ENCODE data around the gene KCNC2. TPM values are rescaled to one million over a fixed set of nuclear protein-coding genes. Genes with fewer than 3 reads are reported as not detected.

KCNC2 gene
- polyA plus RNA-seq, 4 donors, result 0.12 TPM; not detected in 2

DNA sequence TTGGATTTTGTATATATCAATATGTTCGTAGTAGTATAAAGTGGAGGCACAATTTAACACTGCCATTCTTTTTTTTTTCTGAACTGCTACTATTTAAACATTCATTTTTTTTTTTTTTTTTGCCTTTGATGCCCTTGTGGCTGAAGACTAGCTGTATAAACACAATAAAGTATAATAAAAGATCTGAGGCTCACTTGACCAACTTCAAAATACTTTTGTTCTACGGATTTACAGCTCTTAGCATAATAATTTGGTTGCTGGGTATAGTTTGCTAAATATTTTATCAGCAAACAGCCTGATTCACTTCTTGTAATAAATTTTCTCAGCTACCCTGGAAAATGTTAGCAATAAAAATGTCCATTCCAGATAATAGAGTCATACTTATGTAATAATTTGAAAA lies 128.3 kb downstream of the KCNC2 start:
- 10 to 39% (median 30%) methylated on average over 2 of the region's 2 CpGs for WGBS, 3 donors
- no peaks in the 10 kb centered on the region for H3K9me3 ChIP-seq (ENCODE audit: control insufficient read depth in 2 of 2, insufficient read depth in 1 of 2, low read depth in 1 of 2, low read length in 1 of 2)
- H3K27ac ChIP-seq (ENCODE audit: low read depth in 1 of 3, low read length in 2 of 3), result no peak overlapping the region
- no peaks in the 10 kb centered on the region for H3K4me1 ChIP-seq (ENCODE audit: control insufficient read depth in 3 of 3, insufficient read depth in 2 of 3, low read depth in 1 of 3, low read length in 2 of 3)
- DNase-seq, result no peak
- H3K27me3 ChIP-seq (ENCODE audit: control insufficient read depth in 3 of 3, insufficient read depth in 3 of 3, low read length in 3 of 3), result no peaks in the 10 kb centered on the region
- H3K36me3 ChIP-seq (ENCODE audit: control insufficient read depth in 3 of 3, insufficient read depth in 2 of 3, low read depth in 1 of 3, low read length in 3 of 3), result no peaks in the 10 kb centered on the region
- H3K4me3 ChIP-seq (ENCODE audit: low read depth in 1 of 3, low read length in 3 of 3), result no peak overlapping the region
- FAIRE-seq, result no peak

DNA sequence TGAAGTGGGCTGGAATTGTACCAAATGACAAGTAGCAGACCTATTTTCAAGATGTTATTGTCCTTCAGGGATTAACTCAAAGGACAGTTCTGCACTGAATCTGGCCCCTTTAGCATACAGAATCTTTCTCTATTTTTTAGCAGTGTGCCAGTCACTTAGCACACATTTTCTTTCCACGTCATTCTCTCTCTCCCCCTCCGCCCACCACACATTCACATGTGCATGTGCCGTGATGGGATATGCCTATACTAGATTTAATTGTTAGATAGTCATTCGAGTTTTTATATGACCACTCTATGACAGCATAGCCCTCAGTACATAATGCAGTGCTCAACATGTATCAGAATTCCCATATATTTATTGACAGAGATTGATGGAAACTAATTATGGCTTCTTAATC lies 129.1 kb downstream of the KCNC2 start:
- Histone ChIP-seq H3K27ac (ENCODE audit: low read depth in 1 of 3, low read length in 2 of 3) (no peak overlapping the region), H3K4me3 (ENCODE audit: low read depth in 1 of 3, low read length in 3 of 3) (no peak overlapping the region), H3K36me3 (ENCODE audit: control insufficient read depth in 3 of 3, insufficient read depth in 2 of 3, low read depth in 1 of 3, low read length in 3 of 3) (no peaks in the 10 kb centered on the region), H3K9me3 (ENCODE audit: control insufficient read depth in 2 of 2, insufficient read depth in 1 of 2, low read depth in 1 of 2, low read length in 1 of 2) (no peaks in the 10 kb centered on the region), H3K4me1 (ENCODE audit: control insufficient read depth in 3 of 3, insufficient read depth in 2 of 3, low read depth in 1 of 3, low read length in 2 of 3) (no peaks in the 10 kb centered on the region), H3K27me3 (ENCODE audit: control insufficient read depth in 3 of 3, insufficient read depth in 3 of 3, low read length in 3 of 3) (no peaks in the 10 kb centered on the region)
- DNase-seq (no peak), FAIRE-seq (no peak)
- WGBS, 3 donors, result 68 to 82% (median 70%) methylated on average over 4 of the region's 4 CpGs

DNA sequence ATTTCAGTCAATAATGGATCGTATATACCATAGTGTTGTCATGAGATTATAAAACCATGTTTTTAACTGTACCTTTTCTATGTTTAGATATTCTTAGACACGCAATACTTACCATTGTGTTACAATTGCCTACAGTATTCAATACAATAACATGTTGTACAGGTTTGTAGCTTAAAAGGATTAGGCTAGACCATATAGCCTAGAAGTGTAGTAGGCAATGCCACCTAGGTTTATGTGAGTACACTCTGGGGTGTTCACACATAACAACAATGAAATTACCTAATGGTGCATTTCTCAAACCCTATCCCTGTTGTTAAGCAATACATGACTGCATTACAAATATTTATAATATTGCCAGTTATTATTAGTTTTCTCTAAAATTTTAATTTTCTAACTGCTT lies 144.2 kb downstream of the KCNC2 start:
- Histone ChIP-seq H3K27me3 (ENCODE audit: control insufficient read depth in 3 of 3, insufficient read depth in 3 of 3, low read length in 3 of 3) (no peaks in the 10 kb centered on the region), H3K36me3 (ENCODE audit: control insufficient read depth in 3 of 3, insufficient read depth in 2 of 3, low read depth in 1 of 3, low read length in 3 of 3) (no peaks in the 10 kb centered on the region), H3K4me3 (ENCODE audit: low read depth in 1 of 3, low read length in 3 of 3) (no peak overlapping the region), H3K27ac (ENCODE audit: low read depth in 1 of 3, low read length in 2 of 3) (no peak overlapping the region), H3K4me1 (ENCODE audit: control insufficient read depth in 3 of 3, insufficient read depth in 2 of 3, low read depth in 1 of 3, low read length in 2 of 3) (no peaks in the 10 kb centered on the region), H3K9me3 (ENCODE audit: control insufficient read depth in 2 of 2, insufficient read depth in 1 of 2, low read depth in 1 of 2, low read length in 1 of 2) (no peaks in the 10 kb centered on the region)
- DNase-seq (no peak), FAIRE-seq (no peak)
- WGBS, 3 donors, result 73 to 87% (median 80%) methylated on average over 2 of the region's 2 CpGs

DNA sequence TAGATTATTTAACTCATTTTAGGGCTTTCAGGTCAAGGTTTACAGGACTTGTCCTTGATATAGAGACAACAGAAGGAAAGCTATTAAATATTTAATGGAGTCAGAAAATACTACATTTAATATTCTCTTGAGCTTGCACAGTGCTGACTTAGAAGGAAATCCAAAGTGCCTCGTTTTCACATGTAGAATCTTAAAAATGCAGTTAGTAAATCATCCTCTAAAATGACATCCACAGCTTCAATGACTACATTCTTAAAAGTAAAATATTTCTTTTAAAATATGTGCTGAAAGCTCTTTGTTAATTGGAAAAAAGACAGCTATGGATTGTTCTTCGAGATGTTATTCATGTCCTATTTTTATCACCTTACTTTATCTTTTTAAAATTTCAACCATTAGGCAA lies 146.9 kb downstream of the KCNC2 start:
- Histone ChIP-seq H3K4me1 (ENCODE audit: control insufficient read depth in 3 of 3, insufficient read depth in 2 of 3, low read depth in 1 of 3, low read length in 2 of 3) (no peaks in the 10 kb centered on the region), H3K4me3 (ENCODE audit: low read depth in 1 of 3, low read length in 3 of 3) (no peak overlapping the region), H3K27me3 (ENCODE audit: control insufficient read depth in 3 of 3, insufficient read depth in 3 of 3, low read length in 3 of 3) (no peaks in the 10 kb centered on the region), H3K27ac (ENCODE audit: low read depth in 1 of 3, low read length in 2 of 3) (no peak overlapping the region), H3K9me3 (ENCODE audit: control insufficient read depth in 2 of 2, insufficient read depth in 1 of 2, low read depth in 1 of 2, low read length in 1 of 2) (no peaks in the 10 kb centered on the region), H3K36me3 (ENCODE audit: control insufficient read depth in 3 of 3, insufficient read depth in 2 of 3, low read depth in 1 of 3, low read length in 3 of 3) (no peaks in the 10 kb centered on the region)
- 53 to 59% (median 57%) methylated on average over 2 of the region's 2 CpGs for WGBS, 3 donors
- FAIRE-seq (no peak), DNase-seq (no peak)

DNA sequence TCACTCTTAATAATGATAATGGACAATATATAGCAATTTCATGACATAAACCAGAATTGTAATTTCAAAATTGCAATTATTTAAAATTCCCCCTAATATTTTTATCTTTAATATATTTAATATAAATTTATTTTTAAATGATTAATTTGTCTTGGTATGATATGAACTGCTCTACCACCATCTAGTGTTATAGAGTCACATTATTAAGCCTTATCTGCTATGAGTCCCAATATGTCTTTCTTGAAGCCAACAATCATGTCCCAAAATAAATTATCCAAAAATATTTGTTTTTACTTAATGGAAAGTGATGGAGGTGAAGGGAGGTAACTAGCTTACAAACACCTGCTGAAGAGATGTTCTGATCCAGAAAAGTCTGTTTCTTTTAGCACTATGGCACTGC lies 151.4 kb downstream of the KCNC2 start:
- DNase-seq (no peak), FAIRE-seq (no peak)
- Histone ChIP-seq H3K27ac (ENCODE audit: low read depth in 1 of 3, low read length in 2 of 3) (no peak overlapping the region), H3K4me3 (ENCODE audit: low read depth in 1 of 3, low read length in 3 of 3) (no peak overlapping the region), H3K27me3 (ENCODE audit: control insufficient read depth in 3 of 3, insufficient read depth in 3 of 3, low read length in 3 of 3) (no peaks in the 10 kb centered on the region), H3K36me3 (ENCODE audit: control insufficient read depth in 3 of 3, insufficient read depth in 2 of 3, low read depth in 1 of 3, low read length in 3 of 3) (no peaks in the 10 kb centered on the region), H3K9me3 (ENCODE audit: control insufficient read depth in 2 of 2, insufficient read depth in 1 of 2, low read depth in 1 of 2, low read length in 1 of 2) (no peaks in the 10 kb centered on the region), H3K4me1 (ENCODE audit: control insufficient read depth in 3 of 3, insufficient read depth in 2 of 3, low read depth in 1 of 3, low read length in 2 of 3) (no peaks in the 10 kb centered on the region)

DNA sequence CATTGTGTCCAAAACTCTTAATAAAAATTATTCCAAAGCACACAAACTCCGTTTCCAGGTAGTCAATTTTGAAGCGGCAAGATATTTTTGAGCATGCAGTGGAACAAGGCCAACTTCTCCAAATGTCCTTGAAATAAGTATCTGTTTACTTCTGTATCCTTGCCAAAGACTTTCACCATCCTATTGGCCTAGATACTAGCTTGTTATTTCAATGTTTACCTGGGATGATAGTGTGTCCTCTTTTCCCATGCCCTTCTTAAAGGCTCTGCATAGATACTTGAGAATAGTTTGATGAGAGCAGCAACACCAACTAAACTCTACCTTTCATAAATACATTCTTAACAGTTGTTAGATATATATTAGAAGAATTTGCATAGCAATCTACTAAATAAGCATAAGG lies 160.9 kb downstream of the KCNC2 start:
- H3K9me3 ChIP-seq (ENCODE audit: control insufficient read depth in 2 of 2, insufficient read depth in 1 of 2, low read depth in 1 of 2, low read length in 1 of 2), result no peaks in the 10 kb centered on the region
- WGBS, 3 donors, result 82 to 90% (median 83%) methylated on average over 2 of the region's 2 CpGs
- DNase-seq (no peak), FAIRE-seq (no peak)
- H3K4me1 ChIP-seq (ENCODE audit: control insufficient read depth in 3 of 3, insufficient read depth in 2 of 3, low read depth in 1 of 3, low read length in 2 of 3), result no peaks in the 10 kb centered on the region
- H3K4me3 ChIP-seq (ENCODE audit: low read depth in 1 of 3, low read length in 3 of 3), result no peak overlapping the region
- no peaks in the 10 kb centered on the region for H3K36me3 ChIP-seq (ENCODE audit: control insufficient read depth in 3 of 3, insufficient read depth in 2 of 3, low read depth in 1 of 3, low read length in 3 of 3)
- H3K27me3 ChIP-seq (ENCODE audit: control insufficient read depth in 3 of 3, insufficient read depth in 3 of 3, low read length in 3 of 3), result no peaks in the 10 kb centered on the region
- H3K27ac ChIP-seq (ENCODE audit: low read depth in 1 of 3, low read length in 2 of 3), result no peak overlapping the region

DNA sequence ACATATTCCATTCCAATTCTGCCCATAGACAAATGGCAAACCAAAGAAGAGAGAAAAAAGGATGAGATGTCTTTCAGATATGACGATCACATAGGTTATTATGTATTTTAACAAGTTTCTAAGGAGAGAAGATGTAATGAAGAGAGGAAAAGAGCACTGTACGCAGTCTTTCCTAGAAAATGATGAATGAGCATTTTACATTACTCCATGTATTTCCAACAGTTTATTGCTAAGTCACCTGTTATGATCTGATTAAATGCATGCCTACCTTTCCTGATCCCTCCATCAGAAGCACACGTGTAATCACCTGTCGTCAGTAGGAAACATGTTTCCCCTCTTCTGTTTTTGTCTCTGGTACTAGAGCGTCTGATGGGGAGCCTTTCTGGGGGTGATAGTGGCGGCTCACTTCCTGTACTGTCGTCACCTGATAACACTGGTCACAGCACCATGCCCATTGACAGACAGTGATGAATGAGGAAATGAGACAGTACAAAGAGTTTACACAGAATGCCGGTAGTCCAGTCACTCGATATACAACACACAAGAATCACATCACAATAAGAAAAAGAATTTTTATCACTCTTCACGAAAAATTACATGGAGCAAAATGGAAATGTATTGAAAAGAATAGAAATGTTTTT lies 161.6 kb downstream of the KCNC2 start:
- H3K4me3 ChIP-seq (ENCODE audit: low read depth in 1 of 3, low read length in 3 of 3), result no peak overlapping the region
- H3K9me3 ChIP-seq (ENCODE audit: control insufficient read depth in 2 of 2, insufficient read depth in 1 of 2, low read depth in 1 of 2, low read length in 1 of 2), result no peaks in the 10 kb centered on the region
- H3K36me3 ChIP-seq (ENCODE audit: control insufficient read depth in 3 of 3, insufficient read depth in 2 of 3, low read depth in 1 of 3, low read length in 3 of 3), result no peaks in the 10 kb centered on the region
- H3K27me3 ChIP-seq (ENCODE audit: control insufficient read depth in 3 of 3, insufficient read depth in 3 of 3, low read length in 3 of 3), result no peaks in the 10 kb centered on the region
- H3K27ac ChIP-seq (ENCODE audit: low read depth in 1 of 3, low read length in 2 of 3), result no peak overlapping the region
- FAIRE-seq, result no peak
- 72 to 85% (median 72%) methylated on average over 10 of the region's 10 CpGs for WGBS, 3 donors
- no peaks in the 10 kb centered on the region for H3K4me1 ChIP-seq (ENCODE audit: control insufficient read depth in 3 of 3, insufficient read depth in 2 of 3, low read depth in 1 of 3, low read length in 2 of 3)
- DNase-seq, result no peak

DNA sequence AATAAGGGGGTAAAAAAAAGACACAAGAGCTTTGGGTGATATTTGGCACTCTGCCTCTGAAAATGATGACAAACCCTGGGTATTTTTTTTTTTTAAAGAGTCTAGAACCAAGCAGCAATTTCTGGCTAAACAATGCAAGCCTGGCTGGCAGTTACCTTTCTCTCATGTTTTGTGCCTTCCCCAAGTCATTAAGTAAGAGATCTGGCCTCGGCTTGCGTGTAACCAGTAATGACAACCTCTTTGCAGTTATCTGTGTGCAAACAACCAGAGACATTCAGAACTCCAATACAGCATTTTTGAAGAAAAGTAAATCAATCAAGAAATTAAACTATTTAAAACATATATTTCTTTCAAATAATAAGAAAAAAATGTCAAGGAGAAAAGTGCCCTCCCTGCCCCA lies 167.5 kb downstream of the KCNC2 start:
- DNase-seq (no peak), FAIRE-seq (no peak)

DNA sequence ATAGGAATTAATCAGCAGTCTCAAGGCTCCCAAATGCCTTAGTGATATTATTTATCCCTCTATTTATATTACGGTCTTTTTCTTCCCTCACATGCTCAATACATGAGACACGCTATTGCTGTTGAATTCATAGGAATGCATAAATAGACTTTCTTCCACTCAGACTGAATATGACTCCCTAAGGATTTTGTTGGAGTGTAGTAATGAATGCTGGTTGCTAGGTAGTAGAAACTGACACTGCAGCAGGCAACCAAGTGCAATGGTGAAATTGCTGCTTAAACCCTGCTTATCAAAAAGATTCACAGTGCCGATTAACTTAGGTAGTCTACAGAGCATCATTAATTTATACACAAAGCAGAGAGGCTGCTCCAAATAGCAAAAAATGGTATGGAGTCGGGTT lies 168.2 kb downstream of the KCNC2 start:
- Histone ChIP-seq H3K4me3 (ENCODE audit: low read depth in 1 of 3, low read length in 3 of 3) (no peak overlapping the region), H3K9me3 (ENCODE audit: control insufficient read depth in 2 of 2, insufficient read depth in 1 of 2, low read depth in 1 of 2, low read length in 1 of 2) (no peaks in the 10 kb centered on the region), H3K27me3 (ENCODE audit: control insufficient read depth in 3 of 3, insufficient read depth in 3 of 3, low read length in 3 of 3) (no peaks in the 10 kb centered on the region), H3K4me1 (ENCODE audit: control insufficient read depth in 3 of 3, insufficient read depth in 2 of 3, low read depth in 1 of 3, low read length in 2 of 3) (no peaks in the 10 kb centered on the region), H3K36me3 (ENCODE audit: control insufficient read depth in 3 of 3, insufficient read depth in 2 of 3, low read depth in 1 of 3, low read length in 3 of 3) (no peaks in the 10 kb centered on the region), H3K27ac (ENCODE audit: low read depth in 1 of 3, low read length in 2 of 3) (no peak overlapping the region)
- FAIRE-seq (no peak), DNase-seq (no peak)
- WGBS, 3 donors, result 57 to 67% (median 67%) methylated on average over 4 of the region's 4 CpGs

More for the DNA sequence above, 167.5 kb downstream of the KCNC2 start:
- 73 to 78% (median 73%) methylated on average over 2 of the region's 2 CpGs for WGBS, 3 donors
- H3K27me3 ChIP-seq (ENCODE audit: control insufficient read depth in 3 of 3, insufficient read depth in 3 of 3, low read length in 3 of 3), result no peaks in the 10 kb centered on the region
- no peaks in the 10 kb centered on the region for H3K4me1 ChIP-seq (ENCODE audit: control insufficient read depth in 3 of 3, insufficient read depth in 2 of 3, low read depth in 1 of 3, low read length in 2 of 3)
- H3K4me3 ChIP-seq (ENCODE audit: low read depth in 1 of 3, low read length in 3 of 3), result no peak overlapping the region
- H3K27ac ChIP-seq (ENCODE audit: low read depth in 1 of 3, low read length in 2 of 3), result no peak overlapping the region
- no peaks in the 10 kb centered on the region for H3K36me3 ChIP-seq (ENCODE audit: control insufficient read depth in 3 of 3, insufficient read depth in 2 of 3, low read depth in 1 of 3, low read length in 3 of 3)
- H3K9me3 ChIP-seq (ENCODE audit: control insufficient read depth in 2 of 2, insufficient read depth in 1 of 2, low read depth in 1 of 2, low read length in 1 of 2), result no peaks in the 10 kb centered on the region

All from small intestine (tissue), 7 donors.